NCI-H82 treated with DMSO at 0.1 percent for 48 hours (cell line): Measurements from ENCODE around the gene NXNL2.

Source experiments
- DNase-seq: peaks from one replicate; lab custom pipeline; 2025; ENCODE audit not compliant: unreplicated experiment; lab: John Stamatoyannopoulos, UW

Gene NXNL2

DNA sequence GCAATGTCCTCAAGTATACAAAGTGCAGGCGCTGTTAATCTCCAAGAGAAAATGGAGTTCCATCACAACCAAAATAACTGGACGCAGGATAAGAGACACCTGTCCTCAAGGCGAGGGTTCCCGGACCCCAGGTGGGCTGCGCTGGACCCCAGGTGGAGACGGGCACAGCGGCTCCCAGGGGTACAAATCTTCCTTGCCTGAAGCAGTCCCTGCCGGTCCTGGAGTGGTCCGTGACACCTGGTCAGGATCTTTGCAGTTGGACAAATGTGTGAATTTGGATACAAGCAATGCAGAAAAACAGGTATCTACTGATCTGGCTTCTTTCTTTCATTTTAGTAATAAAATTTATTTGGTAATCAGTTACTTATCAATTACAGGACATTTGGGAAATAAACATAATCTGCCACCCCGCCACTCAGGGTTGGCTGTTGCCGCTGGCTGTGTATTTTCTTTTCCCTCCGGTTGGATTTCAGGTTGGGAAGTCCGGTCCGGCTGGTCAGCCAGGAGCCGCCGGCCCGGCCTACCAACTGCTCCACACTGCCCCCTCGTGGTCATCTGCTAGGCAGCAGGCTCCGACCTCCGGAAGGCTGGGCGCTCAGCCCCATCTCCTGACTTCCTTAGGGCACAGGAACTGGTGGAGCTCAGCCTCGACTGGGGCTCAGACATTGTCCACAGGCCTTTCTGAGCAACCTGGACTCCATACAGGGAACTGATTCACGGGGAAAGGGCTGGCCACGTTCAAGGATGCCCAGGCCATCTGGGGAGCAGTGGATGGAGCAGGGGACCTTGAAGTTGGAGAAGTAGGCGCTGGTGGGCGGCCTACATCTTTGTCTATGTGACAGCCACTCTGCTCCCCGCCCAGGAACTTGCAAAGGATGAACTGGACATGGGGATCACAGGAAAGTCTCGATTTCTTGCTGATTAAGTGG is 43.4 kb downstream of the NXNL2 start:
- no peak for DNase-seq

DNA sequence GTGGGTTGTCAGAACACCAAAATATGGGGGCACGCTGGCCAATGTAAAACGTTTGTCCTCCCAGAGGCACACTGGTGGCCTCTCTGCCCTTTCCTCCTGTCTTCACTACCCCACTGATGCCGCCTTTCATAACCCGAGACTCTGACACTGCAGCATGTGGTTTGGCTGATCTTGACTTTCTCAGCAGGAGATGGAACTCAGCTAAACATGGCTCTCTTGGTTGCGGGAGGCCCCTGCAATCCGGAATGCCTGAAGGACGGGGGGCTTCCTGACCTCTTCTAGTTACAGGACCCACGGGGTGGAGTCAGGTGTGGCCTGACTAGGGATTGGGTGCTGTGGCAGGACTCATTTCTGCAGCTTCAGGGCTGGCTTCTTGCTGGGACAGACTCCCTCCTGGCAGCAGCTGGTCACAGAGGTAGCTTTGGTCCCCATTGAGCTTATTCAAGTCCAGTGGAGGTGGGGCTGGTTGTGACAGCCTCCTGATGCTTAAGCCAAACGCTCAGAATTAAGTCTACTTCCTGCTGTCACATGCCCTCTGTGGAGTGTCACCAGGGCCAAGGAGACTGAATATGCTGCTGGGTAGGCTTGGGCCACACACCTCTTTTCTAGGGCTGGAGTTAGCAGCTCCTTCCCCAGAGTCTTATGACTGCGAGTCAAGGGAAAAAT is 44.2 kb downstream of the NXNL2 start:
- DNase-seq = no peak

DNA sequence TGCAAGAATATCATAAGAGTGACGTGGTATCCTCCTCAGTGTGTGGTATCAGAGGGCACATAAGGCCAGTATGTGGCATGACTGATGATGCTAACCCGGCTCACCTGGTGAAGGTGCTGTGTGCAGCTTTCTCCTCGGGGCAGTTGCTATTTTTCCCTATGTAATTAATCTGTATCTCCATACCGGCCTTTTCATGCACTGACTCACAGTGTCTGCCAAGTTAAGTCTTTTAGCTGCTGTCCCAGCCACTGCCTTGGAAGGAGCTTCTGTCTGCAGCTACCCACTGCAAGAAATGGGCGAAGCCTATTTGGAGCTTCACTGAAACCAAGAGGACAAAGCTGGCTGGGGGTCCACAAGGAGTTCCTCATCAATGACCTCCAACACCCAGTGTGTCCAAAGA is 46.0 kb downstream of the NXNL2 start:
- no peak for DNase-seq

DNA sequence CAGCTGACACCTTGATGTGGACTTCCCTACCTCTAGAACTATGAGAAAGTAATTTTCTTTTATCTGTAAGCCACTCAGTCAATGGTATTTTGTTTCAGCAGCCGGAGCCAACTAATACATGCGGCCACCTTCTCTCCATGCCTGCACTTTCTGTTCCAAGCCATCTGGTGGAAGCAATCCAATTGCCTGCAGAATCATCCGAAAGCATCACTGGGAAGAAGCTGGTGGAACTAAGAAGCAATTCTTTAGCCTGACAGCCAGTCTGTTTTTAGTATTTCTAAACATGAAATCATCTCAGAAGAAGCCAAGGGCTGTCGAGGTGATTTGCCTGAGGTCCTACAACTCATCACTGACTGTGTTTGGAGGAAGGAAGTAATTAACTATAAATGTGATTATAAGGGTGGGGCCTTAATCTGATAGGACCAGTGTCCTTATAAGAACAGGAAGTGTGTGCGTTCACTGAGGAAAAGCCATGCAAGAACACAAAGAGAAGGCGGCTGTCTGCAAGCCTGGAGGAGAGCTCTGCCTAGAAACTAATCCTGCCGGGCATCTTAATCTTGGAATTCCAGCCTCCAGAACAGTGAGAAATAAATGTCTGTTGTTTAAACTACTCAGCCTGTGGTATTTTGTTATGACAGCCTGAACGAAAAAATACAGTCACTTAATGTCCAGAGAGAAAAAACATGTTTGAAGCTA is 49.1 kb downstream of the NXNL2 start:
- no peak for DNase-seq

DNA sequence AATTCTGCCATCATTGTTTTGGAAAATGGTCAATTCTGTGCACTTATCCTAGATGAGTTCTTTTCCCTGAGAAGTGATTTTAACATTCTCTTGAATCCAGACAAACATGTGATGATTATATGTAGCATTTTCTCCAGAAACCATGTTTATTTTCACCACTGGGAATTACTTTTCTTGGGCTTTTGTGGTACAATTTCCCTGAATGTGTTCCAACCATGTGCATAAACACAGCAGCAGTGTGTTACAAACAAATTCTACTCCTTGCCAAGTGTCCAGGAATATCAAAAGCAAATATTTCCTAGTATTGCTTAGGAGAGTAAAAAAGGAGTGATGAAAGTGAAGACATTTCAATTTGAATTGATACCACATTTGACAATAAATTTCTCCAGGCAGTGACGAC is 50.4 kb downstream of the NXNL2 start:
- no peak for DNase-seq

DNA sequence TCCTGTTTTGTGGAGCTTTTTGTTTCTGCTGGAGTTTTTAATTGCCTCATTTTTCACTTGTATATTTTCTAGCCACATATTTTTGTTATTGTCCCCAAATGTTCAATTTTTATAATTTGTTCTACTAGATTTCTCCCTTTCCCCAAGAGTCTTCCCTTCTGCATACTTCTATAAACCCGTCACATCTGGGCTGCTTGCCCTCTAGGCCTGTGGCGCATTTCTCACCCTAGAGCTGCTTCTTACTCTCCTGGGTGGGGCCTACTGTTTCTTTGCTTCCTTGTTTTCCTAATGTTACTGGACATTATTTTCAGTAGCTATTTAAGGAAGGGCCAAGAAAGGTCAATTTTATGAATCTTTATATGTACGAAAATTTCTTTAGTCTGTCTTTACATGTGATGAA is 51.5 kb downstream of the NXNL2 start:
- no peak for DNase-seq

DNA sequence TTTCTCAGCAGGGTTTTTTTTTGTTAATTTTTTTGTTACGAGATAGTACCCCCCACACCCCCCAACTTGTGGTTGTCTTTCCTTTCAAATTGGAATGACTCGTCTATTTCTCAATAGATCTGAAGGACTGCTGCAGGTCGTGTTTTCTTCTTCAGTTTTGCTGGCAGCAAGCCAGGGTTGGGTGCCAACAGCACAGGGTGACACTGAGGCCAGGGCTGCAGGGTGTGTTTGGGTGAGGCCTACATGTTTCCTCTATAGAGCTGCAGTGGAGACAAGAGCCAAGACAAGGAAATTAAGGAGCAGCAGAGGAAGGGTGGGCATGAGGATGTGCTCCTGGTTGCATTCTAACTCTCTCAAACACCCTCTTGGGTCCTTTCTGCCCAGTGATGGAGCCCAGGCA is 52.2 kb downstream of the NXNL2 start:
- no peak for DNase-seq

DNA sequence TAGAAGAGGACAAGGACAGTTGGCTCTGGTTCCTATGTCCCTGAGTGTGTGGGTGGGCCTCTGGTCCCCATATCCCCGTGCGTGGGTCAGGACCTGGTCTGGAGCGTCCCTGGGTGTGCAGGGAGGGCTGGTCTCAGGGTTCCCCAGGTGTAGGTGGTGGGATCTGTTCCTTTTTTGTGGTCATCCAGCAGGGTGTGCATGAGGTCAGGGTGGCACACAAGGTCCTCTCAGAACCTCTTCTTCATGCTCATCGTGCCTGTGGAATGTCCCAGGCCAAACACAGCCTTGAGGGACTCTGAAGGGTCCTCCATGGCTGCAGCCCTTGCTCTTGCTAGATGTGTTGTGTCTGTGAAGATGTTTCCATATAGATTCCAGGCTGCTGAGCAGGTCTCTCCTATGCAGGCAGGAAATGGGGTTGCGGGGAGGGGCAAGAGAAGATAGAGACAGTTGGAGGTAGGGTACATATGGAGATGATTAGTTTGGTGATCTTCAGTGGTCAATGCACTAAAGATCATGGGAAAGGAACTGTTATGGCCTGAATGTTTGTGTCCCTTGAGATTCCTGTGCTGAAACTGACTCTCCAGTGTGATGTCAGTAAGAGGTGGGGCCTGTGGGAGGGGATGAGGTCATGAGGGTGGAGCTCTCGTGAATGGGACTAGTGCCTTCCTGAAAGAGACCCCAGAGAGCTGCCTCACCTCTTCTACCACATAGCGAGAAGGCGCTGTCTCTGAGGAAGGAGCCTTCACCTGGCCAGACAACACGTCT is 53.1 kb downstream of the NXNL2 start:
- DNase-seq = no peak

DNA sequence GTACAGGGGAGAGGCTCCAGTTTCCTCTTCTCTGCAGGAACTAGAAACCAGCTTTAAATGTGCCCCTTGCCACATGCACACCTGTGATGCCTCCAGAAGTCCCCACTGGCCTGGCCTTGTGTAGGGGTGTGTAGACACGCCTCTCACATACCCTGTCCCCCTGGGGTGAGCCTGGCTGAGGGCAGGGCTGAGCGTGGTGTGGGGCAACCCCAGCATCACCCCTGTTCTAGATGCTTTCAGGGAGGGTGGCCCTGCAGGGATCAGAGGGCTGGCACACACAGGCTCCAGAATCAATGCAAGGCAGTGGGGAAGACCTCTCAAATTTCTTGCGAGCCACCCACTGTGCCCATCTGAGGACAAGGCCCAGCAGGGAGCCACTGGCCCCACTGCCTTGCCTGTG is 54.7 kb downstream of the NXNL2 start:
- no peak for DNase-seq

DNA sequence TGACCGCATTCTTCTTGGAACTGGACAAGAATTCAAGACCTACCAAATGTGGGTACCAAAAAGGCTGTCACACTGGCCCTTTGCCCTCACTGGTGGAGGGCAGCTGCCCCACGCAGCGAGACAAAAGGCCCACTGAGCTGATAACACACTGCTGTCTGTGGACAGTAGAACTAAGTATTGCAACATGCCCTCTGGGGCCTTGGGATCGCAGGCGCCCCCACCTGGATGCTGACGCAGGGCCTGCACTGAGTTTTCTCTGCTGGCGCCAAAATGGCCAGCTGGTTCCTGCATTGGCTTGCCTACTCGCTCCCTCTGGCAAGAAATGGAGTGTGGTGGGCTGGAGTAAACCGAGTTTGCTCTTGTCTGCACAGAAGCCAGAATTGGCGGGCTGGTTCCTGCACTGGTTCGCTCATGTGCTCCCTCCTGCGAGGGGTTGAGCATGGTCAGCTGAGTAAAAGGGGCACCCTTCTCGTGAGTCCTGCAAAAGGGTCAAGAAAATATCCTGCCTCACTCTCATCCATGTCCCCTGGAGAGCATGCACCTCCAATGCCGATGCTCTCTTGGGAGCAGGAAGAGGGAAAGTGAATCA is 55.7 kb downstream of the NXNL2 start:
- DNase-seq = no peak

DNA sequence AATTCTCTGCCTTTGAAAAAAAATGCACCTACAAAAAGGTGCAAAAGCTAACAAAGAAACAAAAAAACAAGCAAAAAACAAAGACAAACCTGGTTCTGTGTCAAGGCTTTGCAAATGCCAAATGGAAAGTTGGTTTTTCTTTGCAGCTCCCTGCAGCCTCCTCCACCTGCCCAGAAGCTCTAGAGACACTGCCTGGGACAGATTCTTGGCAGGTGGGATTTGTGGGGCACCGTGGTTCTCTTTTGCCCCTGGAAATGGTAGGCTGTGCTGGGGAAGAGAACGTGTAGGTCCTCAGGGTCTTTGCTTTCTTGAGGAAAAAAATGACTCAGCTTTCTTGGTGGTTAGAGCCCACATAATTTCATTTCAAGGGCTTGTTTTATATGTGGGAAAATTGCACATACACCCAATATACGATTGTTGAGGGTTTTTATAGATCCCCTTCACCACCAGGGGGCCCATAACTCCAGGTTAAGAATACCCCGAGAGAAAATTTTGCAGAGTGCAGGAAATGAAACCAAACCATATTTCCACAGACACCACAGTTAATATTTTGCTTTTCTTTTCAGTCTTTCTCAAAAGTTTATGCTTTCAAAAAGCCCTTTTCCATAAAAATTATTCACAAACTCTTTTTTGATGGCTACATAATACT is 58.7 kb downstream of the NXNL2 start:
- no peak for DNase-seq
